HUES64 (cell line): ENCODE results near the gene MGMT.

Experiments
- H3K27ac ChIP-seq: 2 replicates; pipeline ENCODE4 v1.7.0; 2013; ENCODE audit warnings: low read depth, low read length, inconsistent platforms
- H3K27me3 ChIP-seq: 2 replicates; pipeline ENCODE4 v1.6.1; 2013; ENCODE audit warnings: mild to moderate bottlenecking, low read length; ENCODE audit not compliant: insufficient read depth
- H3K36me3 ChIP-seq: 2 replicates; pipeline ENCODE4 v1.6.1; 2013; ENCODE audit warnings: mild to moderate bottlenecking, low read length; ENCODE audit not compliant: insufficient read depth
- H3K4me1 ChIP-seq: 2 replicates; pipeline ENCODE4 v1.6.1; 2013; ENCODE audit warnings: mild to moderate bottlenecking, low read length, moderate library complexity; ENCODE audit not compliant: insufficient read depth
- H3K4me3 ChIP-seq: 2 replicates; pipeline ENCODE4 v1.5.1; 2013; ENCODE audit warnings: mild to moderate bottlenecking, low read length, moderate library complexity
- H3K9ac ChIP-seq: 2 replicates; pipeline ENCODE4 v1.6.1; 2013; ENCODE audit warnings: mild to moderate bottlenecking, low read depth, low read length
- H3K9me3 ChIP-seq: 2 replicates; pipeline ENCODE4 v1.6.1; 2013; ENCODE audit warnings: low read depth, low read length; ENCODE audit not compliant: insufficient read depth
- WGBS: fragments of 150-250, 120-280 bp; methylation state at CpG from one replicate; pipeline ENCODE4 v1.1.7; 2013; ENCODE audit warnings: missing lambda C conversion rate; 5-methylcytosine and 5-hydroxymethylcytosine counted together

MGMT gene

DNA sequence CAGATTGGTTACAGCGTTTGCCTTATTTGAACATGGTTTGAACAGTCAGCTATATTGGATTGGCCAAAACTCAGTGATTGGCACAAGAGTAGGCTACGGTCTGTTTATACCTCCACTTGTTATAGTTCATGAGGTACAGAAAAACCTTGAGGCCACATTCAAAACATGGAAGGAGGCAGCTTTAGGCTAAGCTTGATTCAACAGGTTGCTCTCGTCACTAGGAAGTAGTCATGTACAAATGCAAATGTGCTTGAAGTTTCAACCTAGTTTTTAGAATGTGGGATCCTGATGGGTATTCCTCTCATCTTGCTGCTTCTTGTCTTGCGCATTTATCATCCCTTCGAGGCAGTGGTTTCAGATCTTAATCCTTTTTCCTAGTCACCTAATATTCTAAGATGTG is 132.1 kb downstream of the MGMT start:
- Histone ChIP-seq H3K27me3 (no peaks in the 10 kb centered on the region), H3K9me3 (no peaks in the 10 kb centered on the region), H3K9ac (no peak overlapping the region), H3K4me1 (peaks cover 5% of the 10 kb centered on the region; the same call in 1 of the 2 replicates), H3K4me3 (no peak overlapping the region), H3K36me3 (no peaks in the 10 kb centered on the region), H3K27ac (no peak overlapping the region)
- WGBS, result 93% methylated on average over 5 of the region's 5 CpGs

DNA sequence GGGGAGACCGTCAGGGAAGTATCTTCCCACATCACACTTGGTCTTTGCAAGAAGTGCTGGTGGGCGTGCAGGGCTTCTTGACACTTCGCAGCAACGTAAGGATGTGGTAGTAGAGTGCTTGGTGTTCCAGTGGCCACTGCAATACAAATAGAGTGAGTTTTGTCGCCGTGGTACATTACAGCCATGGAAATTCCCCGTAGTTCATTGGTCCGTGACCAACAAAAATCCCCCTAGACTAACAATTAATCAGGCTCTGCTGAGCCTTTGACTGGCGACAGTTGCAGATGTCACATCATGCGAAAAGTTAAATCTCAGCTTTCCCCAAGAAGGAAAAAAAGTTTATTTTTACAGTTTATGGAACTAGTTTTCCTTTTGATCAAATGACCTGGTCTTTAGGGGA is 134.7 kb downstream of the MGMT start:
- WGBS, result 85% methylated on average over 10 of the region's 10 CpGs
- peaks cover 11% of the 10 kb centered on the region for H3K4me1 ChIP-seq
- H3K27me3 ChIP-seq, result no peaks in the 10 kb centered on the region
- no peak overlapping the region for H3K4me3 ChIP-seq
- H3K9ac ChIP-seq, result no peak overlapping the region
- no peaks in the 10 kb centered on the region for H3K36me3 ChIP-seq
- no peaks in the 10 kb centered on the region for H3K9me3 ChIP-seq
- H3K27ac ChIP-seq, result no peak overlapping the region

DNA sequence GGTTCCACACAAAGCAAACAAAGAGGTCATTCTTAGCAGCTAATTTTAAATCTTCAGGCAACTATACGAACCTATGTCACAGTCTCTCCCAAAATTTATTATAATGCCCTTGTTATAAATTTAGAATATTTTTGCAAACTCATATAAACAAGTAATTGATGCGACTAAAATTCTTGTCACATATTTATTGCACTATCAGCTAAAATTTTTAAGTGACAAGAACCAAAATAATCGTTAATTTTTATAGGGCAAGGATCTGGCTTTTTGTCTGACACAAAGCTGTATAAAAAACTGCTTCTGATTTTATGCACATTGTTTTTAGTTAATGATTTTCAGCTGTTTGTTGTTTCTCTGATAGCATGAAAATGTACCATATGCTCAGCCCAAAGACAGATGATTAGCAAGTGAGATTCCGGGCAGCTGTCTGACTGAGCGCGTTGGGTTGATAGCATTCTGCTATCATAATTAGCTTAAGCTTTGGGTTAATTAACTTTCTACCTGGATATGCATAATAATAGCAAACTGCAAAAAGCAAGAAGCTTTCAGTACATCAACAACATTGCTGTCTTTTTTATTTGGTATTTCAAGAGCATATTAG is 136.0 kb downstream of the MGMT start:
- H3K27ac ChIP-seq, result no peak overlapping the region
- no peaks in the 10 kb centered on the region for H3K27me3 ChIP-seq
- H3K4me1 ChIP-seq, result peaks cover 12% of the 10 kb centered on the region
- H3K9ac ChIP-seq, result no peak overlapping the region
- 93% methylated on average over 6 of the region's 6 CpGs for WGBS
- no peaks in the 10 kb centered on the region for H3K9me3 ChIP-seq
- H3K36me3 ChIP-seq, result no peaks in the 10 kb centered on the region
- no peak overlapping the region for H3K4me3 ChIP-seq

DNA sequence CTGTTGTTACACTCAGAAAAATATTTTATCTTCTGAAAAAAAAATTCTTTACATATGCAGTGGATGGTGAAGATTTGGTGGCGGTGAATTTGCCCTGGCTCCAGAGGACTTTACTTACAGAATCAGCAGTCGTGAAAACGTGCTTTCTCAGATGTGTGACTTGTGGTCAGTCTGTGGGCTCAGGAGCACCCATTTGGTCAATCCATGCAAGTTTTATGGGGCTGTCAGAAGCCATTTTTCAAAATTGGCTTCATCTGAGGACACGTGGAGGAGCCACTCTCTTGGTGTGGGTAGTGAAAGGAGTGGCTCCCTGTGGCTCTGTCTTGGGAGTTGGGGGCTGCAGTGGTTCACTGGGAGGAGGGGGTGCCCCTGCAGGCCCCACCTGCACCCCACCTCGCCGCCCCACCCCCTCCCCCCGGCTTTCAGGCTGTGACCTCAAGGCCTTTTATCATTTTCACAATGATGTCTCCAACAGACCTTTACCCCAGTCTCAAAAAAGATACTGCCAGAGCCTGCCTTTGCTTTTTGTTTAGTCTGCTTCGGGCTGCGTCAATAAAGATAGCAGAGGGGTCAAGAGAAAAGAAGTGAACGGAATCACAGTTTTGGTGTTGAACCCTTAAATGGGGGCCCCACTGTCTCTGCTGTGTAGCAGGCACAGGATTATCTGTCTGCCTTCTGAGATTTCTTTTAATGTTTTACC is 137.4 kb downstream of the MGMT start:
- peaks cover 12% of the 10 kb centered on the region for H3K4me1 ChIP-seq
- H3K9me3 ChIP-seq, result no peaks in the 10 kb centered on the region
- no peaks in the 10 kb centered on the region for H3K36me3 ChIP-seq
- no peak overlapping the region for H3K4me3 ChIP-seq
- H3K27me3 ChIP-seq, result no peaks in the 10 kb centered on the region
- WGBS, result 89% methylated on average over 8 of the region's 10 CpGs
- H3K9ac ChIP-seq, result no peak overlapping the region
- no peak overlapping the region for H3K27ac ChIP-seq

DNA sequence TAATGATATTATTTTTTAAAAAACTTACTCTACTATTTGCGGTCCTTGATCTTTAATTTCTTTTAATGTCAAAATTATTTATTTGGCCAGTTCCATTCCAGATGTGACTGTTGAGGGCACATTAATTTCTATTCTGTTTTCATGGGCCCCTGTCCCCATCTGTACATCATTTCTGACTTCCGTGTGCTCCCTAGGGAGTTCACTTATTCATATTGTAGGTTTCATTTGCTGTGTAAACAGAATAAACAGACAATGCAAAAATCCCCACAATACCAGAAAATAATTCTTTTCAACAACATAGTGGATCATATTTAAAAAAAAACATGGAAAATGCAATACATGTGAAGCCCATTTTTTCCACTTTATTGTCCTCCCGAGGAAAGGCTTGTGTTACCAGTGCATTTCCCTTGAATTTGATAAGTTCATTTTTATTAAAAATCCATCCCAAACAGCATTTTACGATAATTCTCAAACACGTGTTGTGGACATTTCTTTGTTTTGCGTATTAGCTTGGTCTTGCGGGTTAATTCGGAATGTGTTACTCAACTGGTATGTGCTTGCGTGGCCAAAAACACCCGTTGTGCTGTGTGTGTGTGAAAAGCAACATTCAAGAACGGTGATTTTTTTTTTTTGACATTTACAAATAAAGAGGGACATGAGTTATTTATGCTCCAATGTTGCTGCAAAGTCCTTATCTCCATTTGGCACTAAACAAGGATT is 138.4 kb downstream of the MGMT start:
- 95% methylated on average over 9 of the region's 11 CpGs for WGBS
- Histone ChIP-seq H3K4me3 (no peak overlapping the region), H3K9ac (no peak overlapping the region), H3K36me3 (no peaks in the 10 kb centered on the region), H3K9me3 (no peaks in the 10 kb centered on the region), H3K4me1 (peaks cover 12% of the 10 kb centered on the region), H3K27ac (no peak overlapping the region), H3K27me3 (no peaks in the 10 kb centered on the region)

DNA sequence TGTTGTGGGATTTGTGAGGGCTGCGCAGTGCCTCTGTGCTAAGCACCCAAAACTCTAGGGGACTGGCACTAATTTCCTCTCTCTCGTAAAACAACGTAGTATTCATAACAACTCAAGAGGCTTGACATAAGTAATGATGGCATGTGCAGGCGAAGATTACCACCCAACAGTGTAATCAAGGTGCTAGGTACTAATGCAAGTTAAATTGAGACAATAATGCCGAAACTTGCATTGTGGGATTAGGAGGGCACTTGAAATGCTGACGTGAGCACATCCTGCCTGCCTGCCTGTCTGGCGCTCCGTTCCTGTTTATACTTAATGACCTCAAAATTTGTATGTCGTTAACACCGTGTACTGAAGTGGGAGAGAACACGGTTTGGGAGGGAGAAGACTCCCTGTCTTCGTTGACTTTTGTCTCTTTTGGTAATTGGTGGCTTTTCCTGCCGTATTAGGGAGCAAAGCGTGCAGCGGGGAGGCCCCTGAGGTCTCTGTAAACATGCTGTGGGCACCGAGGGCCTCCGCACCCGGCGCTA is 139.0 kb downstream of the MGMT start:
- Histone ChIP-seq H3K4me3 (no peak overlapping the region), H3K27me3 (no peaks in the 10 kb centered on the region), H3K4me1 (peaks cover 12% of the 10 kb centered on the region), H3K9ac (no peak overlapping the region), H3K36me3 (no peaks in the 10 kb centered on the region), H3K27ac (no peak overlapping the region), H3K9me3 (no peaks in the 10 kb centered on the region)
- WGBS, result 83% methylated on average over 19 of the region's 19 CpGs

DNA sequence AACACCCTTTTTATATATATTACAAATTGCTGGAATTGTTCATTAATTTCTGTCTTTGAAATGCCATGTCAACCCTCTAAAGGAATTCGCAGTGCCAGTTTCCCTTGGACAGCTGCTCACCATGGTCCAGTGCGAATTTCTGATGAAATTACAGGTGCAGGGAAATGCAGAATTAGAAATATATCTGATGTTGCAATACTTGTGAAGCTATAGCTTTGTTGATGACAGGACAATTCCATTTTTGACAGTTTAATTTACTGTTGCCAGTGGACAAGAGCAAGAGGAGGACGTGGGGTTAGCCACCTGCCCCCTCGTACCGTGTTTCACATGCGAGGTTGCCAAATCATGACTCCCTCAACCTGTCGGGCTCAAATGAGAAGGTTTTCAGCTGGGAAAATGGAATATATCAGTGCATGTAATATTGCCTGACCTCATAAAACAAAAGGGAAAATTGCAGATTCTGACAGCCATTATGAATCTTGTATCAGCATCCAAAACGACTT is 140.6 kb downstream of the MGMT start:
- Histone ChIP-seq H3K27me3 (no peaks in the 10 kb centered on the region), H3K9me3 (no peaks in the 10 kb centered on the region), H3K4me3 (no peak overlapping the region), H3K27ac (no peak overlapping the region), H3K4me1 (peaks cover 12% of the 10 kb centered on the region), H3K9ac (no peak overlapping the region), H3K36me3 (no peaks in the 10 kb centered on the region)
- 93% methylated on average over 8 of the region's 8 CpGs for WGBS

DNA sequence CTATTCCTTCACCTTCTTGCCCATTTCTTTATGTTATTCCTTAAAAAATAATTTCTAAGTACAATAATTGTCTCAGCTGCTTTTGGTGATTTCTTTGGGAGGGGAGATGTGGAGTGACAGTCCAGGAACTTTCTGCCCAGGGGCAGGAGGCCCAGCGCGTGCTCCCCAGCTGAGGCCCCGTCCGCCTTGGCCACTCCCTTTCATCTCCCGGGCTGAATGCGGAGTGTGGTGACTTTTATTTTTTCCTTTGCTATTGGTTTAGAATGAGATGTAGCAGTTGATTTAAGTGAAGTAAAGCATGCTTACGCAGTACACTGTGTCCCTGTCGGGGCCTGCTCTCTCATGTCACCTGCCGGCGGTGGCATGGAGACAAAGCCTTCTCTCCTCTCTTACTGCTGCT is 141.6 kb downstream of the MGMT start:
- Histone ChIP-seq H3K27me3 (no peaks in the 10 kb centered on the region), H3K36me3 (no peaks in the 10 kb centered on the region), H3K27ac (no peak overlapping the region), H3K4me3 (no peak overlapping the region), H3K9me3 (no peaks in the 10 kb centered on the region), H3K9ac (no peak overlapping the region), H3K4me1 (peaks cover 12% of the 10 kb centered on the region)
- 95% methylated on average over 10 of the region's 10 CpGs for WGBS

DNA sequence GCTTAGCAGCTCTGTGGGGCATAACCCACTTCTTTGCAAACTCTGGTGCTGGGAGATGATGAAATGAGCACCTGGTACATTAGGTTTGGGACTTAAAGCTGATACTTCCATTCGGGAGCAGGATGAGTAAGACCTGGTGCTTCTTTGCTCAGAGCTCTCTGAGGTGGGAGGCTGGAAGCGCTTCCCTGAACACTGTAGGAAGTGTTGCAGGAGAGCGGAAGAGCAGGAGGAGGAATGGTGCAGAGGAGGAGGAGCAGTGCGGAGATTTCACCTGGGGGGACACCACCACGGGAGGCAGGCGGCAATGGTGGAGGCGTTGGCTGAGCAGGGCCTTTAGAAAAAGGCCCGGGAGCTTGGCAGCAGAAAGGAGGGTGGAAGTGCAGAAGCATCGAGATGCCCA is 142.5 kb downstream of the MGMT start:
- Histone ChIP-seq H3K9me3 (no peaks in the 10 kb centered on the region), H3K27ac (no peak overlapping the region), H3K4me1 (peaks cover 12% of the 10 kb centered on the region), H3K9ac (no peak overlapping the region), H3K4me3 (no peak overlapping the region), H3K27me3 (no peaks in the 10 kb centered on the region), H3K36me3 (no peaks in the 10 kb centered on the region)
- WGBS, result 91% methylated on average over 9 of the region's 9 CpGs

DNA sequence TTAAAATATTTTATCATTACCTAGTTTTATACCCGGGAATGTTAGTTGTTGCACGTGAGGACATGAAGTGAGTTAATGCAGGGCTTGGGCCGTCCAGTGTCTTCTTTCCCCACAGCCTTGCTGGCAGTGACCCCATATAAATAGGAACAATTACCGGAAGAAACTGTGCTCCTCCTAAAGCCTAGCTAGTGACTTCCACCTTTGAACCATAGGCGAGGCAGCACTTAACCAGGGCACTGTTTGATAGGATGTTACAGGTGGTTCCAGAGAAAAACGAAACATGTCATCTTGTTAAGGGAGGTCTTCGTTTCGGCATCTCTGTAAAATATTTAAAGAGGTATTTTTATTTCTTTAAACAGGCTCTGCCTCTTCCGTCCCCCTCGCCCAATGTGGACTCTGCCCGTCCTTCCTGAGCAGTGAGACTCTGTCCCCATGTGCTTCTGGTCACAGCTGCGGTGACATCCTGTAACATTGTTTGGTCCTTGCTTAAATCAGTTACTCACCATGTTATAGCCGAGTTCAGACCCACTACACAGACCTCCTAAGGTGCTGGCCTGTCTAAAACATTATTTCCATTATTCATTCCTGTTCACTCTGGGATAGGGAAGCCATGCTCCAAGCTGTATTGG is 145.6 kb downstream of the MGMT start:
- Histone ChIP-seq H3K4me1 (no peaks in the 10 kb centered on the region), H3K9ac (no peak overlapping the region), H3K27me3 (no peaks in the 10 kb centered on the region), H3K9me3 (no peaks in the 10 kb centered on the region), H3K27ac (no peak overlapping the region), H3K4me3 (no peak overlapping the region), H3K36me3 (no peaks in the 10 kb centered on the region)
- WGBS, result 97% methylated on average over 13 of the region's 13 CpGs
